SU-DHL-6 (cell line): Measurements from ENCODE around the gene KLF11.

Experiments used
- H2AFZ ChIP-seq: fragments of 200-600 bp; sonication (generic); 2 replicates; pipeline ENCODE4 v1.6.1; 2014; ENCODE audit warnings: low read depth, mild to moderate bottlenecking, moderate library complexity, mixed read lengths, antibody characterized with exemption, low read length; ENCODE audit not compliant: severe bottlenecking
- H3F3A ChIP-seq: fragments of 200-600 bp; shearing (Covaris generic); 2 replicates; pipeline ENCODE4 v1.6.0; 2016; ENCODE audit warnings: antibody characterized with exemption, mild to moderate bottlenecking; ENCODE audit not compliant: insufficient read depth
- H3K27ac ChIP-seq: fragments of 200-600 bp; sonication (generic); 2 replicates; pipeline ENCODE4 v1.5.1; 2016; ENCODE audit warnings: low read depth, mild to moderate bottlenecking, low read length, moderate library complexity, mixed read lengths
- H3K27me3 ChIP-seq: fragments of 200-600 bp; sonication (generic), shearing (Covaris generic); 2 replicates; pipeline ENCODE4 v1.6.0; 2014; ENCODE audit warnings: mild to moderate bottlenecking, low read length
- H3K36me3 ChIP-seq: fragments of 200-600 bp; sonication (generic); 2 replicates; pipeline ENCODE4 v1.6.1; 2014; ENCODE audit warnings: mild to moderate bottlenecking, low read length, mixed read lengths
- H3K4me2 ChIP-seq: fragments of 300-600, 200-600 bp; shearing (Covaris generic), sonication (generic); 2 replicates; pipeline ENCODE4 v1.6.0; 2014; ENCODE audit warnings: low read length, low read depth, mild to moderate bottlenecking; ENCODE audit not compliant: poor library complexity, severe bottlenecking
- H3K4me3 ChIP-seq: fragments of 200-600 bp; sonication (generic); 2 replicates; pipeline ENCODE4 v1.5.1; 2014; ENCODE audit warnings: antibody characterized with exemption, low read length, mild to moderate bottlenecking, mixed read lengths; ENCODE audit not compliant: insufficient read depth, poor library complexity, severe bottlenecking
- H3K79me2 ChIP-seq: fragments of 200-600 bp; sonication (generic); 2 replicates; pipeline ENCODE4 v1.6.1; 2014; ENCODE audit warnings: mild to moderate bottlenecking, low read length, moderate library complexity; ENCODE audit not compliant: insufficient read depth
- H3K9ac ChIP-seq: fragments of 200-600 bp; sonication (generic); 2 replicates; pipeline ENCODE4 v1.7.0; 2014; ENCODE audit warnings: mild to moderate bottlenecking, low read length
- H3K9me2 ChIP-seq: fragments of 200-600 bp; sonication (generic); replicated peaks from 2 replicates; pipeline ENCODE4 v1.6.1; 2014; ENCODE audit warnings: low read length; ENCODE audit not compliant: insufficient read depth
- H3K9me3 ChIP-seq: fragments of 200-600 bp; sonication (generic); 2 replicates; pipeline ENCODE4 v1.6.1; 2014; ENCODE audit warnings: low read length, mixed read lengths; ENCODE audit not compliant: insufficient read depth
- H4K20me1 ChIP-seq: fragments of 200-600 bp; sonication (generic); 2 replicates; pipeline ENCODE4 v1.6.1; 2014; ENCODE audit warnings: low read depth, mild to moderate bottlenecking, antibody characterized with exemption, low read length, moderate library complexity, mixed read lengths
- CTCF ChIP-seq: fragments of 200-600 bp; sonication (generic); IDR thresholded peaks from one replicate; pipeline ENCODE4 v1.5.1; 2017; ENCODE audit warnings: antibody characterized with exemption, mild to moderate bottlenecking, low read length, moderate library complexity; ENCODE audit not compliant: insufficient read depth, poor library complexity, severe bottlenecking
- EZH2phosphoT487 ChIP-seq: fragments of 200-600 bp; sonication (generic), shearing (Covaris generic); conservative IDR thresholded peaks from 2 replicates; pipeline ENCODE4 v1.6.1; 2018; ENCODE audit warnings: mild to moderate bottlenecking, antibody characterized with exemption, low read length, moderate library complexity, mixed read lengths

KLF11 gene

DNA sequence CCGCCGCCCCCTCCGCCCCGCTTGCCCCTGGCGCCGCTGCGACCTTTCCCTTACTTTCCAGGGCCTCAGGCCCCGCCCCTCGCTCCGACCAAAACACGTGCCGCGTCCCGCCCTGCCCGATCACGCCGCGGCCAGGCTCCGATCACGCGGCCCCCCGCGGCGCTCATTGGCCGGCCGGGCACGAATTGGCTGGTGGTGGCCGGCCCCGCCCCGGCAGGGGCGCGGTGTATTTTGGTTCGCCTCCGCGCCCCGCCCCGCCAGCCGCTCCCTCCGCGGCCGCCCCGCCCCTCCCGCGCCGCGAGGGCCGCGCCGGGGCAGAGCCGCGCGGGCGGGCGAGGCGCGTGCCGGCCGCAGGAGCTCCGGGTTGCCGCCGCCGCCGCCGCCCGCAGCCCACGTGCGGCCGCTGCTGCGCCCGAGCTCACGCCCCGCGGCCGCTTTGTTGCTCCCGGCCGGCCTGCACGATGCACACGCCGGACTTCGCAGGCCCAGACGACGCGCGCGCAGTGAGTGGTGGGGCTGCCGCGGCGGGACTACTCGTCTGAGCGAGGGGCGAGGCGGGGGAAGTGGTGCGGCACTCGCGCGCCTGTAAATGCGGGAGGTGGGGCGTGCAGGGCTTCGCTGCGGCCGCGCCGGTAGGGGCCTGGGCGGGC, at the start of gene KLF11:
Gene KLF11, plus strand, starts transcription at position 295 of the 650 bp plus-strand sequence. Its CDS starts 167 bp downstream, at position 462.
- Histone ChIP-seq H3K4me3 (no peak within 1 kb of the TSS), H3K27ac (no peak within 1 kb of the TSS), H4K20me1 (no peaks in the 10 kb centered on the region), H3K4me2 (no peak within 1 kb of the TSS), H3K27me3 (no peaks in the 10 kb centered on the region), H3K9me3 (no peaks in the 10 kb centered on the region), H3K9me2 (no peaks in the 10 kb centered on the region), H2AFZ (no peak within 1 kb of the TSS), H3K79me2 (no peaks in the 10 kb centered on the region), H3K36me3 (no peaks in the 10 kb centered on the region), H3F3A (no peaks in the 10 kb centered on the region), H3K9ac (no peak within 1 kb of the TSS)
- no peak for TF ChIP-seq EZH2phosphoT487
- no peak for TF ChIP-seq CTCF

DNA sequence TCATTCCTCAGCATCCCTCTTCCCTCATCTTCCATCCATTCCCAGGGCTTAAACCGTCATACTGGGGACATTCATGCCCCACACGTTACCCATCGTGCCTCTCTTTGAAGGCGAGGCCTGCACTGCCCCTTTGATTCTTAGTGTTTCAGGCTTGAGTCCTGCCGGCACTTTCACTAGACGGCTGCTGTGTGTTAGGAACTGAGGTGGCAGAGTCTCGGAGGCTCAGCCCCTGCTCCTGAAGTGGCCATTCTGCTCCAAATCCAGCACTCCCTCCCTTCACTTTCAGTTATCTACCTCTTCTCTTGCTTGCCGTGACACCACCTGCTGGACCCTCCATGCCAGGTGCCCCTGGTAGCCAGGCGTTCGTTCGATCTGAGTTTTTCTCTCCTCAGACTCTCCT, 48.9 kb upstream of the KLF11 start:
- Histone ChIP-seq H3K27ac (no peak overlapping the region), H3K36me3 (no peaks in the 10 kb centered on the region), H3K9me3 (no peaks in the 10 kb centered on the region), H3K79me2 (no peaks in the 10 kb centered on the region), H2AFZ (no peak overlapping the region), H3K27me3 (no peaks in the 10 kb centered on the region), H3K4me3 (no peak overlapping the region), H3F3A (no peaks in the 10 kb centered on the region), H3K4me2 (no peak overlapping the region), H3K9me2 (no peaks in the 10 kb centered on the region), H3K9ac (no peak overlapping the region), H4K20me1 (no peaks in the 10 kb centered on the region)
- TF ChIP-seq EZH2phosphoT487 = no peak
- no peak for TF ChIP-seq CTCF

DNA sequence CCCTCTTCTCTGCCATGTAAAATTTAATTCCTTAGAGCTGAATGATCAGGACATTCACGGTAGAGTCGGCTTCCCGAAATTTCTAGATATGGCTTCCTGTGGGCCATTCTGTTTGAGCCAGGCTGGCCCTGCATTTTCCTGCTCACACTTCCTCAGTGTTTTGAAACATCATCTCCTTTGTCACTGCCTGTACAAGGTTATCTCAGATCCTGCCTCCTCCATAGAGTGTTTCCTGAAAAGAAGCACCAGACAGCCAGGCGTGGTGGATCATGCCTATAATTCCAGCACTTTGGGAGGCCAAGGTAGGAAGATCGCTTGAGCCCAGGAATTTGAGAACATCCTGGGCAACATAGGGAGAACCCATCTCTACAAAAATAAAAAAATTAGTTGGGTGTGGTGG, 48.3 kb upstream of the KLF11 start:
- Histone ChIP-seq H3K79me2 (no peaks in the 10 kb centered on the region), H3K4me2 (no peak overlapping the region), H3K27ac (no peak overlapping the region), H4K20me1 (no peaks in the 10 kb centered on the region), H3K9ac (no peak overlapping the region), H3K9me2 (no peaks in the 10 kb centered on the region), H3K36me3 (no peaks in the 10 kb centered on the region), H3K9me3 (no peaks in the 10 kb centered on the region), H2AFZ (no peak overlapping the region), H3F3A (no peaks in the 10 kb centered on the region), H3K27me3 (no peaks in the 10 kb centered on the region), H3K4me3 (no peak overlapping the region)
- TF ChIP-seq EZH2phosphoT487 (no peak), CTCF (no peak)
